IMR-90 (cell line): ENCODE measurements around the gene ZNHIT1.

Experiments
- CHD1 ChIP-seq: IDR thresholded peaks from 2 replicates; pipeline ENCODE4 v1.6.1; 2012; ENCODE audit warnings: low read depth, low read length, improper control_type of control experiment
- ELK1 ChIP-seq: fragments of 150-350 bp; IDR thresholded peaks from 2 replicates; pipeline ENCODE4 v1.6.1; 2016; ENCODE audit warnings: low read depth, mild to moderate bottlenecking, low read length, moderate library complexity, borderline replicate concordance
- MAFK ChIP-seq: IDR thresholded peaks from 2 replicates; pipeline ENCODE4 v1.6.1; 2012; ENCODE audit warnings: low read depth, low read length, improper control_type of control experiment
- MAZ ChIP-seq: IDR thresholded peaks from 2 replicates; pipeline ENCODE4 v1.6.1; 2012; ENCODE audit warnings: low read depth, mild to moderate bottlenecking, low read length, improper control_type of control experiment, moderate library complexity, borderline replicate concordance
- MXI1 ChIP-seq: IDR thresholded peaks from 2 replicates; pipeline ENCODE4 v1.6.1; 2012; ENCODE audit warnings: low read depth, mild to moderate bottlenecking, low read length, moderate library complexity, borderline replicate concordance
- POLR2A ChIP-seq: IDR thresholded peaks from 2 replicates; pipeline ENCODE4 v1.6.1; 2012; ENCODE audit warnings: mild to moderate bottlenecking, low read depth, low read length
- RAD21 ChIP-seq: IDR thresholded peaks from 2 replicates; pipeline ENCODE4 v1.6.1; 2012; ENCODE audit warnings: low read length, improper control_type of control experiment
- RCOR1 ChIP-seq: IDR thresholded peaks from 2 replicates; pipeline ENCODE4 v1.6.1; 2012; ENCODE audit warnings: mild to moderate bottlenecking, low read length, improper control_type of control experiment; ENCODE audit not compliant: insufficient replicate concordance
- SMC3 ChIP-seq: fragments of 150-350 bp; IDR thresholded peaks from 2 replicates; pipeline ENCODE4 v1.6.1; 2016; ENCODE audit warnings: low read depth, mild to moderate bottlenecking, antibody characterized with exemption, low read length, moderate library complexity
- TF ChIP-seq, protein P1 (sequence below): conservative IDR thresholded peaks from 2 replicates; pipeline ENCODE4 v1.5.1; 2012; ENCODE audit warnings: mild to moderate bottlenecking, low read depth, low read length, improper control_type of control experiment

GRCh38 chr7:101240226-101241014 lies 22.5 kb downstream of the ZNHIT1 start:
- TF ChIP-seq CHD1, result no peak
- TF ChIP-seq, protein P1, sequence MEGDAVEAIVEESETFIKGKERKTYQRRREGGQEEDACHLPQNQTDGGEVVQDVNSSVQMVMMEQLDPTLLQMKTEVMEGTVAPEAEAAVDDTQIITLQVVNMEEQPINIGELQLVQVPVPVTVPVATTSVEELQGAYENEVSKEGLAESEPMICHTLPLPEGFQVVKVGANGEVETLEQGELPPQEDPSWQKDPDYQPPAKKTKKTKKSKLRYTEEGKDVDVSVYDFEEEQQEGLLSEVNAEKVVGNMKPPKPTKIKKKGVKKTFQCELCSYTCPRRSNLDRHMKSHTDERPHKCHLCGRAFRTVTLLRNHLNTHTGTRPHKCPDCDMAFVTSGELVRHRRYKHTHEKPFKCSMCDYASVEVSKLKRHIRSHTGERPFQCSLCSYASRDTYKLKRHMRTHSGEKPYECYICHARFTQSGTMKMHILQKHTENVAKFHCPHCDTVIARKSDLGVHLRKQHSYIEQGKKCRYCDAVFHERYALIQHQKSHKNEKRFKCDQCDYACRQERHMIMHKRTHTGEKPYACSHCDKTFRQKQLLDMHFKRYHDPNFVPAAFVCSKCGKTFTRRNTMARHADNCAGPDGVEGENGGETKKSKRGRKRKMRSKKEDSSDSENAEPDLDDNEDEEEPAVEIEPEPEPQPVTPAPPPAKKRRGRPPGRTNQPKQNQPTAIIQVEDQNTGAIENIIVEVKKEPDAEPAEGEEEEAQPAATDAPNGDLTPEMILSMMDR, result no peak
- no peak for TF ChIP-seq RAD21
- no peak for TF ChIP-seq MAFK
- no peak for TF ChIP-seq SMC3
- TF ChIP-seq RCOR1, result no peak
- no peak for TF ChIP-seq POLR2A
- no peak for TF ChIP-seq MAZ
- no peak for TF ChIP-seq ELK1
- TF ChIP-seq MXI1, result no peak
